Measurements from ENCODE around the gene CYFIP1.
A peak's percentile ranks its signal among the peaks of the same experiment; 100 is the strongest.
"Not testable (repeated sequence)": the region's sequence is repeated elsewhere in the genome, so short reads cannot be mapped to it uniquely, and the experiment has no call there.

The CYFIP1 gene

DNA sequence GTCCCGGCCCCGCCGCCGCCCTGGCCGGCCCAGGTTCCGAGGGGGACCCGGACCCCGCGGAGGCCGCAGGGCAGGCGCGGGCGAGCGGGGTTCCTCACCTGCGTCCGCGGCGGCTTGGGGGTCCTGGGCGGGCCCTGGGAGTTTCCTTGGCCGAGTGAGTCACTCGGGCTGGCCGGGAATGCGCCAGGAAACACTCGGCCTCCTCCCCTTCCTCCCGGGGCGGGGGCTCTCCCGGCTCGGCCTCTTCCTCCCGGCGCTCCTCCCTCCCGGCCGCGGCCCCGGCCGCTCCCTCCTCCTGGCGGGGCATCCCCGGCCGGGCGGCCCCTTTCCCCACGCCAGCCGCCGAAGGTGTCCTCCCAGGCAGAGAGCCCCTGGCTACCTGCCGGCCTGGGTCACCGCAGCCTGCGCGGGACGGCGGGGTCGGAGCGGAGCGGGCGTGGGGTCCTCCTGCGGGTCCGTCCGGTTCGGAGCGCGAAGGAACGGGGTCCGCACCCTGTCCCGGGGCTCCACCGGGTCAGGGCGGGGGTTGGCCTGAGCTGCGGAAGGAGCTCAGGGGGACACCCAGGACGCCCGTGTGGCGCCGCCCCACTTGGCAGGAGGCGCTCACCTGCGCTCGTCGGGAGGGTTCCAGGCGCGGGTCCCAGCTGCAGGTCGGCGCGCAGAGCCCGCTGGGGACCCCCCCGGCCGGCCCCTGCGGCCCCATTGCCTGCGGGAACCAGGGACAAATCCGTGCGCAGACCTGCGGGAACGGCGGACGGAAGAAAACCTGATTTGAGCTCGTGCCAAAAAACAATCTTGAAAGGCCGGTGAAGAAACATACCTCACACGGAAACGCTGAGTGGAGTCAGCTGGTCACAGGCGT, at the start of gene CYFIP1:
Gene CYFIP1 (minus strand): TSS at position 180 of the 862 bp plus-strand sequence. CDS start 33,083 bp downstream, outside the sequence.
- peak; percentile 47 for DNase-seq

DNA sequence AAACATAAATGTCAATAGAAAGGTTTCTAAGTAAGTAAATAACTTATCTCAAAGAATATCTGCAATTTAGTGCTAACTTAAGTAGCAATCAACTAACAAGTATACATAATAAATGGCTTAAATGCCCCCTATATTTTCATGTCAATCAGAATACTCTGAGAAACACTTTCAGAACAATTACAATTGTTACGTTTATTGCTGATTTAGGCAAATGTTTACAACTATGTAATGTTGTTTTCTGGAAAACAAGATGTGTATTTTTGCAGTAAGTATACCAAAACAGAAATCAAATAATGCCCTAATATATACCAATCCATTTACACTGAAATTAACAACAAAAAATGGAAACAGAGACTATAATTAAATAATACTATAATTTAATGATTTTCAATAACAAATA, 46.0 kb upstream of the CYFIP1 start:
- no peak for DNase-seq

DNA sequence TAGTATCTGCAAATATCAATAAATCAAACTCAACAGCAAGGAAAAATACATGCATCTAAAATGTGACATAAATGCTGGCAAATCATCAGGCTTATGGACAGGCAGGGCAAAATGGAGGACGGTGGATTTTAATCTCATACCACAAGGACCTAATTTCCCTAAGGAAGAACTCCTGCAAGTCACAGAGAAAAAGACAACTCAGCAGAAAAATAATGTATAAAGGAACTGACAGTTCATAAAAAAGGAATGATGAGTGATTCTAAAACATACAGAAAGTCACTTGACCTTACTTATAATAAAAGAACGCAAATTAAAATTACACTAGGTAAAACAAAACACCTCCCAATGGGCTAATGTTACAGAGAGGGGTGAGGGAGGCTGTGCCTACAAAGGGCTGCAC, 42.0 kb upstream of the CYFIP1 start:
- no peak for DNase-seq

GRCh38 chr15:23014394-23015000, 34.3 kb upstream of the CYFIP1 start:
- DNase-seq: no peak

- no peak for DNase-seq
These were observed 33.5 kb upstream of the CYFIP1 start for GRCh38 chr15:23013681-23014080.

DNA sequence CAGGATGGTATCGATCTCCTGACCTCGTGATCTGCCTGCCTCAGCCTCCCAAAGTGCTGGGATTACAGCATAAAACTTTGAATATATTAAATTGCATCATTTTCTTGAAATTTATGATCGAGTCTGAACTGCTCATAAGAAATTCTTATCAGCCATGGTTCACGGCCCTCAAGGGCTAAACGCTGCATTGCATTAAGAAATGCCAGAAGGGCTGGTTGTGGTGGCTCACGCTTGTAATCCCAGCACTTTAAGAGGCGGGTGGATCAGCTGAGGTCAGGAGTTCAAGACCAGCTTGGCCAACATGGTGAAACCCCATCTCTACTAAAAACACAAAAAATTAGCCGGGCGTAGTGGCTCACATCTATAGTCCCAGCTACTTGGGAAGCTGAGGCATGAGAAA, 32.4 kb upstream of the CYFIP1 start:
- not testable (repeated sequence) for DNase-seq

DNA sequence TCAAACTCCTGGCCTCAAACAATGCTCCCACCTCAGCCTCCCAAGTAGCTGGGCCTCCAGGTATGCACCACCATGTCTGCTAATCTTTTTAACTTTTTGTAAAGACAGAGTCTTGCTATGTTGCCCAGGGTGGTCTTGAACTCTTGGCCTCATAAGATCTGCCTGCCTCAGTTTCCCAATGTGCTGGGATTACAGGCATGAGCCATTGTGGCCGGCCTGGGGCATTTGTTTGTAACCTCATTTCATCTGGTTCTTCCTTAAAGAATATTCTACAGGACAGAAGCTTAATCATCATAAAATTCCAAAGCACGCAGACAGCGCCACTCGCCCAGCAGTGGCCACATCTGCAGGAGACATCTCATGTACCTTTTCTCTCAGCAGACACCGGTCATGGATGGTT, 23.6 kb upstream of the CYFIP1 start:
- DNase-seq: no peak

GRCh38 chr15:23002920-23003319, 22.8 kb upstream of the CYFIP1 start:
- DNase-seq: no peak

DNA sequence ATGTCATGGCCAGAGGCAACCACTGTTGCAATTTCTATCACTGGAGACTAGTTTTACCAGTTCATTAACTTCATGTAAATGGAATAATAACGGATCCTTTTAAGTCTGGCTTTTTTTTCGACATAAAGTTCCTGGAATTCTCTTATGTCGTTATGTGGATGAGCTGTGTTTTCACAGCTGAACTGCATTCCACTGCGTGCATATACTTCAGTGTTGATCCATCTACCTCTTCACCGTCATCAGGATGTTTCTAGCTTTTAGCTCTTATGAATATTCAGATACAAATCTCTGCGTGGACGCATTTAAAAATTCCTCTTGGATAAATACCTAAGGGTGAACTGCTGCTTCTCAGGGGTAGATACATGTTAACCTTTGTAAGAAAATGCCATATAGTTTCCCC, 15.6 kb upstream of the CYFIP1 start:
- DNase-seq: no peak

DNA sequence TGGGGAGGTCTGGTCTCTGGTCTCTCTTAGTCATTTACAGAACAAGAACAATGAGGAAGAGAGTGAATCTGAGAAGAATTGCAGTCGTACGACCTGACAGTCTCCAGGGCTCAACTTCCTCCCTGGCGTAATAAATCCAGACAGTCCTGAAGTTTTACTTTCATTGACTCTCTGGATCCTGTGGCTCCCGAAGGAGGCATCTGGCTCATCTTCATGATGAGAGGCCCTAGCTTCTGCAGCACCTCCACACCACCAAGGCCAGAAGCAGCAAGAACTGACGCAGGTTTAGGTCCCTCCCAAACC, 11.8 kb upstream of the CYFIP1 start:
- no peak for DNase-seq

DNA sequence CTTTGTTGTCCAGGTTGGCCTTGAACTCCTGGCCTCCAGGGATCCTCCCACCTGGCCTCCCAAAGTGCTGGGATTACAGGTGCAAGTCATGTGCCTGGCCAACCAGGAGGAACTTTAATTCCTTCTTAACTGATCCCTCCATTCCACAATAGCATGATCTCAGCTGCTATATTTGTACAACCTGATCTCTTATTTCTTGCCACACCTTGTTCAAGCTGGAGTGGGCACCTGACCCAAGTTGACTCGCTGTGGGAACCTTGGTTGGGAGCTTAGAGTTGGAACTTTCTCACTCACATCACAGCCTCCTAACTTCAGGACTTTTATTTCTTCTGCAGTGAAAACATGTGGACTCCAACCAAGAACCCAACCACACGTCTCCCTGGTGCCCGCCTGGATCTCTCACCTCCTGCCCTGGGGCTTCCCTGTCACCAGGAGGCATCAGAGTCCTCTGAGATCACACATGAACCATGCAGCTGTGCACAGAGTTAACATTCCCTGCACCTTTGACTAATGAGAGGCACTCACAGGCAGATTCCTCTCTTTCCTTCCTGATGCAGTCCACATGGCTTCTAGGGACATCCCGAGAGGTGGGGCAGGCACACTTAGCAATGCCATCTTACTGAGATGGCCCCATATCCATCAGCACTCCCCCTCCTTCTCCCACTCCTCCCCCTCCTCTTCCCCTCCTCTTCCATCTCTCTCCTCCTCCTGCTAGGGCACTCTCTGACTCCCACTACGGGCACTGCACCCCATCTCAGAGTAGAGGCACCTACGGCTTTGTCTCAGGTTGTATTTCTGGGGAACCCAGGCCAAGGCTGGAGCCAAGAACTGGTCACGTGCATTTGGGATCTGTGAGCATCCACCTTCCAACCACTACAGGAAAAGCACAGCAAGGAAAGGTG, 9.7 kb upstream of the CYFIP1 start:
- no peak for DNase-seq

- no peak for DNase-seq
These were observed 8.6 kb upstream of the CYFIP1 start for GRCh38 chr15:22988811-22989210.

GRCh38 chr15:22981931-22982330, 1.8 kb upstream of the CYFIP1 start:
- not testable (repeated sequence) for DNase-seq

DNA sequence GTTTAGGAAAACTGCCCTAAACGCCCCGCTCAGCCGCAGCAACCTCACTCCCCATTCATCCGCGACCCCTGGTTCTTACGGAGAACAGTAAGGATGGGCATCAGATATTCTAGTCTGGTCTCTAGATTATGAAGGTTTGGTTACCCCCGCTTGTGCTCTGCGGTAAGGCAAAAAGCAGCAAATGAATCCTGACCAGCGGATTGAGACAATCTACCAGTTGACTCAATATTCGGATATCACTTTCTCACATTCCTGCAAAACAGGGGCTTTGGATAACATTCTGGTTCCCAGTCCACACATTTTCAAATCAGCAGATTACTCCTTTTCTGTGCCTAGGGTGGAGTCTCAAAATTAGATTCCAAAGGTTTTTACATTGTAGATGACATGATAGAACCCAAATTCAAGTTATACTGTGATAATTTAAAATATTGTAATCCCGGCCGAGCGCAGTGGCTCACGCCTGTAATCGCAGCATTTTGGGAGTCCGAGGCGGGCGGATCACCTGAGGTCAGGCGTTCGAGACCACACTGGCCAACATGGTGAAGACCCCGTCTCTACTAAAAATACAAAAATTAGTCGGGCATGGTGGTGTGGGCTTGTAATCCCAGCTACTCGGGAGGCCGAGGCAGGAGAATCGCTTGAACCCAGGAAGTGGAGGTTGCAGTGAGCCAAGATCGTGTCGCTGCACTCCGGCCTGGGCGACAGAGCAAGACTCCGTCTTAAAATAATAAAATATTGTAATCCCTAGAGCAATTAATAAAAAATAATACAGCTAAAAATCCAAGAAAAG, 1.1 kb upstream of the CYFIP1 start:
- DNase-seq: no peak

DNA sequence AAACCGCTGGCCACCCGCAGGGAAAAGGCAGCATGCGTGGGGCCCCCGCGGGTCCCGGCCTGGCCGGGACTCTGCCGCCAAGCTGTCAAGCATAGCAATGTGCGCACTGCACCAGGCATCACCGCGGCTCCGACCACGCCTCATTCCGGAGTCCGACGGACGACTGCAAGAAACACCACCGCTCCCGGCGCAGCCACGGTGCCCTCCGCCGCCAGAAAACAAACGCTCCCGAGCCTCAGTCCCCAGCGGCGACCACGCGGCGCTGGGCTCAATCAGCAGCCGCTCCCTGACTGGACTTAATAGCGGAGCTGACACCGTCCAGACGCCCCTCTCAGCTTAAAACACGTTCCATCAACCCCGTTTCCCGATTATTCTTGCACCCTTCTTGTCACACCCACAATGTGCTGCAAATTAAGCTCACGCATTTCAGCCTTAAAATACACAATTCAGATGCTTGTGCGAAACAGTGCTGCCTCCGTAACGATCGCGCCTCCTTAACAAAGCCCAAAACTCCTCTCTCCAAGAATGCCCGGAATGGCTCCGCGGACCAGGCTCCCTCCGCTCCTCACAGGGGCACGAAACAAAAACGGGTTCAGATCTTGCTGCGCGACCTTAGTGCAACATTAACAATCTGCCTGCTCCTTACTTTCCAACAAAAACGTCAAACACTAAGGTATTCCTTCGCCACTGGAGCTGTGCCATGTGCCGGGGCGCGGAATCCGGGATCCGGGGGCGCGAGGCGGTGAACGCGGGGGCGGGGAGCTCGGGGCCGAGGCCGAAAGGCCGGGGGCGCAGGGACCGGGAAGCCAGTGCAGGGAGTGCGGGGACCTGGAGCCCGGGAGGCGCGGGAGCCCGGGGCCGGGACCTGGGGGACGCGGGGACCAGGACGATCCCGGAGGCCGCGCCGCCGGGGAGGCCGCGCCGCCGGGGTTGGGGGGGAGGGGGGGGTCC, 655 bp downstream of the CYFIP1 start:
- peak; percentile 33 for DNase-seq

- no peak for DNase-seq
These were observed 1.4 kb downstream of the CYFIP1 start for GRCh38 chr15:22978691-22979237.

GRCh38 chr15:22974745-22975144, 5.4 kb downstream of the CYFIP1 start:
- DNase-seq: no peak

GRCh38 chr15:22973987-22974386, 6.2 kb downstream of the CYFIP1 start:
- DNase-seq: no peak

DNA sequence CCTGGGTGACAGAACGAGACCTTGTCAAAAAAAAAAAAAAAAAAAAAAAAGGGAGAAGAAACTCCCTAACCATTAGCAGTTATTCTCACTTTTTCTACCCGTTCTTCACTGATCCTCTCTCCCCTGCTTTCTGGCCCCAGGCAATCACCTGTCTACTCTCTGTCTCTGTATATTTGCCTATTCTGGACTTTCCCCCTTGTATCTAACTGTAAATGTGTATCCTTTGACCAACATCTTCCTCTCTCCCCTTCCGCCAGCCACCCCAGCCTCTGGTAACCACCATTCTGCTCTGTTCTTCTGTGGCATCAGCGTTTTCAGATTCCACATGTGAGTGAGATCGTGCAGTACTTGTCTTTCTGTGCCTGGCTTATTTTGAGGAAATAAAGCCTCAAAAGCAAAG, 6.9 kb downstream of the CYFIP1 start:
- DNase-seq: no peak

- DNase-seq: no peak
These were observed 10.7 kb downstream of the CYFIP1 start for GRCh38 chr15:22969489-22969888.

- no peak for DNase-seq
These were observed 11.8 kb downstream of the CYFIP1 start for GRCh38 chr15:22968366-22968765.
